K562 (cell line): ENCODE data around the gene RAB5B. TPM values are rescaled to one million over a fixed set of nuclear protein-coding genes. Genes with fewer than 3 reads are reported as not detected.

Experiments used
- ATAC-seq: fragments of 200-7000 bp; cut with Tn5 transposase; 3 replicates; pipeline ENCODE4 v1.9.1; 2020; ENCODE audit warnings: moderate library complexity
- BruUV-seq: library from RNA; stranded (reverse); fragments of 400-500 nt; replicated peaks from 2 replicates; lab custom pipeline; 2021; lab: Mats Ljungman, UMichigan
- CTCF ChIA-PET: fragments of 300-600 bp; formaldehyde crosslinking; extraction: SDS; loops from one replicate; lab custom pipeline; 2021; ENCODE audit warnings: low intra/inter-chr PET ratio; lab: Yijun Ruan, JAX
- POLR2A ChIA-PET: fragments of 300-600, 350-650 bp; sonication (Branson Sonifier 250); formaldehyde crosslinking; extraction: SDS; loops from one replicate; lab custom pipeline; 2021; ENCODE audit warnings: antibody characterized with exemption, inconsistent platforms; lab: Yijun Ruan, JAX
- DNase-seq, 4 experiments: peaks; one replicate each; pipeline versions ENCODE4 v3.0.0 to v3.0.0-alpha.2; 2011 to 2018; ENCODE audit warnings: low spot score in 3 of 4, mixed read lengths in 3 of 4; ENCODE audit errors: extremely low read depth in 1 of 4
- FAIRE-seq: peaks from 2 replicates; lab custom pipeline; 2011; peaks lifted over from hg19 to GRCh38; lab: Jason Lieb, UNC
- H2AFZ ChIP-seq: 2 replicates; pipeline ENCODE4 v1.6.0; 2011; ENCODE audit warnings: low read depth, low read length, control low read depth, inconsistent platforms
- H3K27ac ChIP-seq: fragments of 200-600 bp; 3 replicates; pipeline ENCODE4 v1.8.0; 2011; ENCODE audit warnings: low read depth, mild to moderate bottlenecking, control low read depth, inconsistent platforms, low read length, moderate library complexity, mixed read lengths; ENCODE audit errors: extremely low read depth
- H3K27me3 ChIP-seq, 2 experiments: fragments of 300-600 bp in 1 of 2; 2 replicates in 1 of 2; 3 replicates in 1 of 2; pipeline versions ENCODE4 v1.6.0 to v1.8.0; 2011; ENCODE audit warnings: inconsistent platforms in 2 of 2, low read length in 2 of 2, mild to moderate bottlenecking in 1 of 2, mixed read lengths in 1 of 2, moderate library complexity in 1 of 2; ENCODE audit not compliant: control insufficient read depth in 2 of 2, insufficient read depth in 2 of 2
- H3K36me3 ChIP-seq: fragments of 300-600 bp; 3 replicates; pipeline ENCODE4 v1.8.0; 2011; ENCODE audit warnings: mild to moderate bottlenecking, low read length, inconsistent platforms; ENCODE audit not compliant: control insufficient read depth, insufficient read depth
- H3K4me1 ChIP-seq, 2 experiments: fragments of 200-600 bp in 1 of 2; replicated peaks in 1 of 2; 2 replicates in 1 of 2; 3 replicates in 1 of 2; pipeline versions ENCODE4 v1.5.1 to v1.8.0; 2011; ENCODE audit warnings: inconsistent platforms in 2 of 2, low read length in 2 of 2, mild to moderate bottlenecking in 1 of 2, mixed read lengths in 1 of 2, moderate library complexity in 1 of 2; ENCODE audit not compliant: control insufficient read depth in 2 of 2, insufficient read depth in 2 of 2
- H3K4me2 ChIP-seq: 2 replicates; pipeline ENCODE4 v1.6.1; 2011; ENCODE audit warnings: low read length, control low read depth, inconsistent platforms, mixed read lengths; ENCODE audit not compliant: insufficient read depth
- H3K4me3 ChIP-seq: fragments of 200-600 bp; sonication (generic), shearing (Covaris generic); 2 replicates; pipeline ENCODE4 v1.5.1; 2016; ENCODE audit warnings: control low read depth, inconsistent platforms
- H3K79me2 ChIP-seq: fragments of 200-600 bp; 3 replicates; pipeline ENCODE4 v1.8.0; 2011; ENCODE audit warnings: low read length, inconsistent platforms; ENCODE audit not compliant: control insufficient read depth, insufficient read depth
- H3K9ac ChIP-seq, 2 experiments: 2 replicates each; pipeline versions ENCODE4 v1.6.0 to v1.6.1; 2011; ENCODE audit warnings: low read depth in 2 of 2, low read length in 2 of 2, control low read depth in 1 of 2, inconsistent platforms in 1 of 2, mild to moderate bottlenecking in 1 of 2, mixed read lengths in 1 of 2; ENCODE audit not compliant: insufficient read depth in 1 of 2
- H3K9me1 ChIP-seq: one replicate; pipeline ENCODE4 v1.6.0; 2011; ENCODE audit warnings: inconsistent platforms, mild to moderate bottlenecking, low read length, moderate library complexity; ENCODE audit not compliant: control insufficient read depth, insufficient read depth
- H3K9me3 ChIP-seq: replicated peaks from 2 replicates; pipeline ENCODE4 v1.5.1; 2011; ENCODE audit warnings: low read depth, low read length, inconsistent platforms; ENCODE audit not compliant: control insufficient read depth, insufficient read depth
- H4K20me1 ChIP-seq: replicated peaks from 2 replicates; pipeline ENCODE4 v1.6.1; 2011; ENCODE audit warnings: low read length, inconsistent platforms, mixed read lengths; ENCODE audit not compliant: control insufficient read depth, insufficient read depth
- AFF4 ChIP-seq: sonication (generic); formaldehyde crosslinking; IDR thresholded peaks from 2 replicates; pipeline ENCODE4 v1.8.0; 2023; ENCODE audit warnings: mild to moderate bottlenecking, missing genetic modification reagents
- CBX2 ChIP-seq: fragments of 200-600 bp; sonication (generic); IDR thresholded peaks from one replicate; pipeline ENCODE4 v1.6.1; 2012; ENCODE audit warnings: mild to moderate bottlenecking, low read length, inconsistent platforms; ENCODE audit not compliant: insufficient read depth, poor library complexity, severe bottlenecking
- FOXP1 ChIP-seq: sonication (generic); formaldehyde crosslinking; IDR thresholded peaks from 2 replicates; pipeline ENCODE4 v1.8.0; 2022; ENCODE audit warnings: mild to moderate bottlenecking, missing genetic modification reagents
- HDAC2 ChIP-seq: fragments of 450-650 bp; IDR thresholded peaks from 2 replicates; pipeline ENCODE4 v1.6.1; 2016; ENCODE audit warnings: mild to moderate bottlenecking
- NFIX ChIP-seq: fragments of 250-450 bp; sonication (Bioruptor Pico); IDR thresholded peaks from 2 replicates; pipeline ENCODE4 v1.4.0; 2020; ENCODE audit warnings: low read depth, mild to moderate bottlenecking, moderate library complexity
- POLR2B ChIP-seq: fragments of 450-650 bp; IDR thresholded peaks from 2 replicates; pipeline ENCODE4 v1.6.1; 2018; ENCODE audit warnings: low read depth; ENCODE audit not compliant: partially characterized antibody
- PRDM10 ChIP-seq: fragments of 450-650 bp; IDR thresholded peaks from 2 replicates; pipeline ENCODE4 v1.6.1; 2018; ENCODE audit not compliant: partially characterized antibody
- SP2 ChIP-seq: IDR thresholded peaks from 2 replicates; pipeline ENCODE4 v1.6.1; 2011; ENCODE audit warnings: mild to moderate bottlenecking, low read depth, low read length, moderate library complexity; ENCODE audit not compliant: poor library complexity, severe bottlenecking; ENCODE audit errors: extremely low read depth
- SPI1 ChIP-seq: IDR thresholded peaks from 2 replicates; pipeline ENCODE4 v1.6.1; 2011; ENCODE audit warnings: low read depth, low read length, control low read depth, borderline replicate concordance
- TAF7 ChIP-seq: fragments of 450-650 bp; IDR thresholded peaks from 2 replicates; pipeline ENCODE4 v1.6.1; 2016; ENCODE audit warnings: missing genetic modification characterization, missing compliant biosample characterization
- ZFP36 ChIP-seq: fragments of 150-350 bp; IDR thresholded peaks from 2 replicates; pipeline ENCODE4 v1.6.1; 2018; ENCODE audit warnings: low read length, low read depth; ENCODE audit not compliant: partially characterized antibody
- ZKSCAN1 ChIP-seq: fragments of 150-350 bp; IDR thresholded peaks from 2 replicates; pipeline ENCODE4 v1.6.1; 2016; ENCODE audit warnings: low read depth, low read length
- WGBS: fragments of 100-300 bp; shearing (Covaris generic); methylation state at CpG from one replicate; pipeline ENCODE4 v1.1.6; 2016; ENCODE audit warnings: low coverage, mixed read lengths; ENCODE audit not compliant: insufficient coverage; ENCODE audit errors: missing lambda C conversion rate; 5-methylcytosine and 5-hydroxymethylcytosine counted together
- in situ Hi-C: fragments of 300-500 bp; cut with MboI; formaldehyde crosslinking; loops from 4 replicates; pipeline ENCODE4 v1.15.0; 2018; ENCODE audit warnings: inconsistent platforms, mixed read lengths
- intact Hi-C: fragments of 100-400 bp; cut with micrococcal nuclease; formaldehyde crosslinking; loops from 2 replicates; pipeline ENCODE4 v1.14.2; 2022
- polyA plus RNA-seq, 8 experiments: library from polyadenylated mRNA; depleted of rRNA in 4 of 8; stranded (reverse) in 5 of 8; unstranded in 3 of 8; fragments of >200 nt; fragmentation: Nextera tagmentation in 2 of 8; fragmentation: Illumina TruSeq in 1 of 8; extraction: Ambion mirVana in 2 of 8; extraction: Trizol in 1 of 8; gene quantifications; 2 replicates each; pipeline versions ENCODE4 v1.2.1 to v1.2.3, GENCODE V29; 2011 to 2014; ENCODE audit warnings: inconsistent platforms in 1 of 8, missing spikeins in 1 of 8
- total RNA-seq, 7 experiments: library from RNA; depleted of rRNA in 6 of 7; stranded (reverse); fragments of >200 nt in 6 of 7; fragmentation: Illumina TruSeq in 2 of 7; extraction: Trizol in 2 of 7; gene quantifications; 2 replicates each; pipeline versions ENCODE4 v1.2.1 to v1.2.3, GENCODE V29; 2011 to 2021; ENCODE audit warnings: low replicate concordance in 1 of 7

The RAB5B gene
- total and polyA plus RNA-seq, 9 of the 15 experiments (the other 6 are each of a cell fraction or from before 2014, with no cell fraction given): 6.8 to 73.8 (median 25.2) TPM

GRCh38 chr12:55974308-55974730 is 441 bp downstream of the RAB5B start (continued):
- TF ChIP-seq PRDM10 (peak; percentile 72), POLR2B (peak; percentile 49)

GRCh38 chr12:55978393-55978792 is 4.5 kb downstream of the RAB5B start:
- Histone ChIP-seq H3K4me3 (no peak overlapping the region), H3K4me1 (peaks cover 10 to 21% of the 10 kb centered on the region in 2 experiments), H3K27ac (no peak overlapping the region), H3K9me1 (no peaks in the 10 kb centered on the region), H4K20me1 (no peaks in the 10 kb centered on the region; the same call in 1 of the 2 replicates), H3K27me3 (no peaks in the 10 kb centered on the region), H2AFZ (no peak overlapping the region), H3K4me2 (no peak overlapping the region), H3K9ac (no peak overlapping the region), H3K36me3 (peaks cover 30% of the 10 kb centered on the region), H3K9me3 (no peaks in the 10 kb centered on the region), H3K79me2 (peaks cover 39% of the 10 kb centered on the region)
- ATAC-seq (no peak), FAIRE-seq (no peak), DNase-seq (no peak)
- intact Hi-C loops: no loop called here
- ChIA-PET POLR2A (interaction anchor here (0.7 kb wide), 1 partner anchor 149 kb away, joined by 4 read pairs; the partner anchor contains the start of gene DNAJC14), CTCF (no interaction called here)
- in situ Hi-C loops: no loop called here
- TF ChIP-seq ZFP36 (no peak), HDAC2 (no peak), FOXP1 (CRISPR knock-in tag) (no peak), ZKSCAN1 (no peak), CBX2 (no peak), SPI1 (no peak), NFIX (CRISPR knock-in tag) (no peak), AFF4 (CRISPR knock-in tag) (no peak), TAF7 (tag) (no peak), SP2 (no peak)
- WGBS: 96% methylated on average over 4 of the region's 7 CpGs
- BruUV-seq: no TSS peak
